Non-pigmented ciliary epithelial cell (primary cell): ENCODE results near the gene SWI5.
"Not testable (repeated sequence)": the region's sequence is repeated elsewhere in the genome, so short reads cannot be mapped to it uniquely, and the experiment has no call there.

Source experiments
- DNase-seq: peaks from one replicate; pipeline ENCODE4 v3.0.0-alpha.2; 2010; ENCODE audit warnings: low read depth

The SWI5 gene

GRCh38 chr9:128276008-128276573 is at the start of gene SWI5:
TSS of gene SWI5 (plus strand) at chr9:128276276.
- peak; percentile 96 for DNase-seq

- no peak for DNase-seq
These were observed 49.7 kb upstream of the SWI5 start for GRCh38 chr9:128226412-128226801.

GRCh38 chr9:128230897-128231296 is 45.2 kb upstream of the SWI5 start:
- not testable (repeated sequence) for DNase-seq

GRCh38 chr9:128231638-128232527 is 44.2 kb upstream of the SWI5 start:
- DNase-seq = no peak

GRCh38 chr9:128232528-128233428 is 43.3 kb upstream of the SWI5 start:
- no peak for DNase-seq

- DNase-seq = no peak
These were observed 42.2 kb upstream of the SWI5 start for GRCh38 chr9:128233817-128234406.

GRCh38 chr9:128242124-128242523 is 34.0 kb upstream of the SWI5 start:
- DNase-seq = no peak

- DNase-seq = no peak
These were observed 33.3 kb upstream of the SWI5 start for GRCh38 chr9:128242828-128243214.

GRCh38 chr9:128243215-128244018 is 32.7 kb upstream of the SWI5 start:
- no peak for DNase-seq

GRCh38 chr9:128244091-128244836 is 31.8 kb upstream of the SWI5 start:
- DNase-seq = no peak

GRCh38 chr9:128244837-128245231 is 31.2 kb upstream of the SWI5 start:
- peak; percentile 37 for DNase-seq

- peak; percentile 35 for DNase-seq
These were observed 30.5 kb upstream of the SWI5 start for GRCh38 chr9:128245421-128246151.

- DNase-seq = no peak
These were observed 29.6 kb upstream of the SWI5 start for GRCh38 chr9:128246471-128246870.

- DNase-seq = no peak
These were observed 28.8 kb upstream of the SWI5 start for GRCh38 chr9:128247226-128247803.

GRCh38 chr9:128249558-128249907 is 26.5 kb upstream of the SWI5 start:
- DNase-seq = no peak

- DNase-seq = no peak
These were observed 25.9 kb upstream of the SWI5 start for GRCh38 chr9:128249908-128250838.

- DNase-seq = no peak
These were observed 25.0 kb upstream of the SWI5 start for GRCh38 chr9:128250839-128251731.

GRCh38 chr9:128251732-128252100 is 24.4 kb upstream of the SWI5 start:
- no peak for DNase-seq
